GM23338 (cell line): Measurements from ENCODE around the gene EVL. TPM values are rescaled to one million over a fixed set of nuclear protein-coding genes. Genes with fewer than 3 reads are reported as not detected.

Source experiments
- ATAC-seq: fragments of 200-7000 bp; cut with Tn5 transposase; 3 replicates; pipeline ENCODE4 v1.9.1; 2020
- DNase-seq: peaks from one replicate; pipeline ENCODE4 v3.0.0-alpha.2; 2015; ENCODE audit warnings: low spot score
- H2AFZ ChIP-seq: fragments of 200-600 bp; sonication (generic); 2 replicates; pipeline ENCODE4 v1.8.0; 2016; ENCODE audit warnings: antibody characterized with exemption, mild to moderate bottlenecking, moderate library complexity
- H3F3A ChIP-seq: fragments of 200-600 bp; sonication (generic); replicated peaks from 2 replicates; pipeline ENCODE4 v1.8.0; 2017; ENCODE audit warnings: antibody characterized with exemption, mixed run types, low read depth
- H3K27ac ChIP-seq: fragments of 200-600 bp; sonication (generic); 2 replicates; pipeline ENCODE4 v1.6.1; 2016; ENCODE audit warnings: low read depth
- H3K27me3 ChIP-seq: fragments of 200-600 bp; sonication (generic); 2 replicates; pipeline ENCODE4 v1.8.0; 2016; ENCODE audit warnings: mild to moderate bottlenecking, mixed run types, moderate library complexity; ENCODE audit not compliant: insufficient read depth
- H3K36me3 ChIP-seq: fragments of 200-600 bp; sonication (generic); 2 replicates; pipeline ENCODE4 v1.8.0; 2016; ENCODE audit warnings: mild to moderate bottlenecking; ENCODE audit not compliant: insufficient read depth
- H3K4me1 ChIP-seq: fragments of 200-600 bp; sonication (generic); 2 replicates; pipeline ENCODE4 v1.8.0; 2016; ENCODE audit warnings: mild to moderate bottlenecking, moderate library complexity; ENCODE audit not compliant: insufficient read depth
- H3K4me2 ChIP-seq: fragments of 200-600 bp; sonication (generic); 2 replicates; pipeline ENCODE4 v1.7.1; 2017; ENCODE audit warnings: mixed run types
- H3K4me3 ChIP-seq: fragments of 200-600 bp; sonication (generic); 2 replicates; pipeline ENCODE4 v1.6.1; 2016; ENCODE audit warnings: mixed run types
- H3K79me2 ChIP-seq: fragments of 200-600 bp; sonication (generic); replicated peaks from 2 replicates; pipeline ENCODE4 v1.8.0; 2017; ENCODE audit warnings: mild to moderate bottlenecking; ENCODE audit not compliant: insufficient read depth
- H3K9me2 ChIP-seq: fragments of 200-600 bp; sonication (generic); 2 replicates; pipeline ENCODE4 v1.8.0; 2017; ENCODE audit not compliant: insufficient read depth
- H4K20me1 ChIP-seq: fragments of 200-600 bp; sonication (generic); replicated peaks from 2 replicates; pipeline ENCODE4 v1.8.0; 2017; ENCODE audit warnings: mild to moderate bottlenecking; ENCODE audit not compliant: insufficient read depth
- H3K27ac Mint-ChIP-seq: 2 replicates; pipeline ENCODE4 v1.8.0; 2020; ENCODE audit warnings: inconsistent platforms, mild to moderate bottlenecking, moderate library complexity, mixed read lengths
- H3K27me3 Mint-ChIP-seq: 3 replicates; pipeline ENCODE4 v1.8.0; 2022; ENCODE audit warnings: low read depth, mild to moderate bottlenecking, moderate library complexity, mixed read lengths, inconsistent platforms; ENCODE audit not compliant: insufficient read depth, poor library complexity
- H3K36me3 Mint-ChIP-seq: 3 replicates; pipeline ENCODE4 v1.8.0; 2021; ENCODE audit warnings: low read depth, mild to moderate bottlenecking, inconsistent platforms, moderate library complexity, mixed read lengths
- H3K4me1 Mint-ChIP-seq: 3 replicates; pipeline ENCODE4 v1.8.0; 2020; ENCODE audit warnings: mild to moderate bottlenecking, inconsistent platforms, mixed read lengths
- H3K4me3 Mint-ChIP-seq: 3 replicates; pipeline ENCODE4 v1.8.0; 2021; ENCODE audit warnings: moderate library complexity, mild to moderate bottlenecking, inconsistent platforms, mixed read lengths
- H3K9me3 Mint-ChIP-seq: 3 replicates; pipeline ENCODE4 v1.8.0; 2020; ENCODE audit warnings: moderate library complexity, mild to moderate bottlenecking, inconsistent platforms, mixed read lengths
- EZH2 ChIP-seq: fragments of 200-600 bp; sonication (generic); IDR thresholded peaks from one replicate; pipeline ENCODE4 v1.8.0; 2017; ENCODE audit warnings: antibody characterized with exemption, mild to moderate bottlenecking, low read depth; ENCODE audit not compliant: unreplicated experiment
- POLR2AphosphoS5 ChIP-seq: IDR thresholded peaks from 2 replicates; pipeline ENCODE4 v1.6.1; 2016; ENCODE audit warnings: antibody characterized with exemption, low read depth
- ZNF114 ChIP-seq: fragments of 250-450 bp; sonication (Bioruptor Pico); IDR thresholded peaks from 2 replicates; pipeline ENCODE4 v1.5.0; 2020; ENCODE audit warnings: mild to moderate bottlenecking, moderate library complexity
- ZNF331 ChIP-seq: fragments of 250-450 bp; sonication (Bioruptor Pico); IDR thresholded peaks from 2 replicates; pipeline ENCODE4 v1.5.0; 2020; ENCODE audit warnings: low read depth, mild to moderate bottlenecking, moderate library complexity
- ZNF462 ChIP-seq: fragments of 250-450 bp; sonication (Bioruptor Pico); IDR thresholded peaks from 2 replicates; pipeline ENCODE4 v1.5.0; 2020; ENCODE audit warnings: mild to moderate bottlenecking, moderate library complexity
- polyA plus RNA-seq: library from polyadenylated mRNA; unstranded; fragments of >200 nt; fragmentation: Nextera tagmentation; extraction: Ambion mirVana; gene quantifications from 2 replicates; pipeline ENCODE4 v1.2.1, GENCODE V29; 2016
- total RNA-seq: library from RNA; depleted of rRNA; stranded (reverse); fragments of >200 nt; shearing (Covaris generic); gene quantifications from 2 replicates; pipeline ENCODE4 v1.2.3, GENCODE V29; 2014

Gene EVL
- total and polyA plus RNA-seq, 2 experiments from 2014 or later, result 28.2 to 50.5 TPM

GRCh38 chr14:100088226-100088625, 23.0 kb downstream of the EVL start:
- ATAC-seq, result no peak

More at GRCh38 chr14:100088226-100088625, 23.0 kb downstream of the EVL start:
- Mint-ChIP-seq H3K4me1 (no peaks in the 10 kb centered on the region), H3K27ac (no peak overlapping the region), H3K4me3 (no peak overlapping the region), H3K36me3 (0 out of 3 replicates have a peak, but pooled peaks cover 4% of the 10 kb centered on the region), H3K9me3 (no peaks in the 10 kb centered on the region), H3K27me3 (peaks cover 4% of the 10 kb centered on the region)
- H3F3A ChIP-seq, result no peaks in the 10 kb centered on the region
- H3K4me1 ChIP-seq, result no peaks in the 10 kb centered on the region
- H4K20me1 ChIP-seq, result no peaks in the 10 kb centered on the region; the same call in 1 of the 2 replicates
- no peaks in the 10 kb centered on the region for H3K79me2 ChIP-seq
- H3K36me3 ChIP-seq, result no peaks in the 10 kb centered on the region; the same call in 1 of the 2 replicates
- H3K27me3 ChIP-seq, result no peaks in the 10 kb centered on the region
- no peaks in the 10 kb centered on the region for H3K9me2 ChIP-seq
- TF ChIP-seq ZNF331 (CRISPR knock-in tag) (no peak), ZNF462 (CRISPR knock-in tag) (no peak), EZH2 (no peak), POLR2AphosphoS5 (no peak), ZNF114 (CRISPR knock-in tag) (no peak)
- no peak overlapping the region for H3K4me2 ChIP-seq
- no peak for DNase-seq
- no peak overlapping the region for H2AFZ ChIP-seq
- no peak overlapping the region for H3K4me3 ChIP-seq
- H3K27ac ChIP-seq, result no peak overlapping the region
